Heart left ventricle (tissue), 16 donors: ENCODE results near the gene RNF167. TPM values are rescaled to one million over a fixed set of nuclear protein-coding genes. Genes with fewer than 3 reads are reported as not detected.
"Not testable (repeated sequence)": the region's sequence is repeated elsewhere in the genome, so short reads cannot be mapped to it uniquely, and the experiment has no call there.

ENCODE experiments used
- ATAC-seq, 4 donors: fragments of 200-7000 bp; cut with Tn5 transposase; one replicate each; pipeline ENCODE4 v1.9.1; 2020 to 2022; ENCODE audit warnings: moderate library complexity in 4 of 4, mild to moderate bottlenecking in 3 of 4, moderate number of reproducible peaks in 1 of 4
- DNase-seq, 5 donors: peaks; one replicate each; pipeline ENCODE4 v3.0.0-alpha.2; 2020
- H3K27ac ChIP-seq, 12 donors: fragments of 200-600 bp; sonication (generic) in 4 of 12; one replicate each; pipeline versions ENCODE4 v1.5.0 to v1.8.0; 2016 to 2022; ENCODE audit warnings: mild to moderate bottlenecking in 2 of 12
- H3K27me3 ChIP-seq, 9 donors: fragments of 200-600 bp; sonication (generic) in 2 of 9; one replicate each; pipeline versions ENCODE4 v1.5.1 to v1.8.0; 2016 to 2022; ENCODE audit warnings: mild to moderate bottlenecking in 3 of 9
- H3K36me3 ChIP-seq, 9 donors: fragments of 200-600 bp; sonication (generic) in 2 of 9; one replicate each; pipeline versions ENCODE4 v1.5.0 to v1.8.0; 2018 to 2022; ENCODE audit warnings: mild to moderate bottlenecking in 2 of 9
- H3K4me1 ChIP-seq, 12 donors: fragments of 200-600 bp; sonication (generic) in 4 of 12; one replicate each; pipeline versions ENCODE4 v1.5.0 to v1.8.0; 2016 to 2022; ENCODE audit warnings: mild to moderate bottlenecking in 3 of 12
- H3K4me3 ChIP-seq, 12 donors: fragments of 200-600 bp; sonication (generic) in 4 of 12; one replicate each; pipeline versions ENCODE4 v1.5.0 to v1.8.0; 2017 to 2022; ENCODE audit warnings: mild to moderate bottlenecking in 9 of 12, moderate library complexity in 4 of 12
- H3K9me3 ChIP-seq, 12 donors: fragments of 200-600 bp; sonication (generic) in 4 of 12; one replicate each; pipeline versions ENCODE4 v1.5.0 to v1.8.0; 2016 to 2022; ENCODE audit warnings: mild to moderate bottlenecking in 1 of 12
- POLR2A ChIP-seq, 2 donors: fragments of 450-650 bp; IDR thresholded peaks; one replicate each; pipeline ENCODE4 v1.6.1; 2017; ENCODE audit warnings: antibody characterized with exemption in 2 of 2, mild to moderate bottlenecking in 2 of 2, moderate library complexity in 2 of 2
- WGBS, 4 donors: extraction: QIAGEN DNeasy Blood & Tissue Kit in 2 of 4; methylation state at CpG; one replicate each; pipeline versions ENCODE4 v1.1.5 to v1.1.7; 2013 to 2018; 5-methylcytosine and 5-hydroxymethylcytosine counted together
- intact Hi-C, 10 donors: fragments of 100-400 bp; cut with DNase I; formaldehyde crosslinking; loops; one replicate each; pipeline versions ENCODE4 v1.11.1 to v1.14.2; 2022
- polyA plus RNA-seq, 2 donors: library from polyadenylated mRNA; stranded (reverse); fragments of 200-250 nt; gene quantifications; one replicate each; pipeline ENCODE4 v1.2.3, GENCODE V29; 2013
- total RNA-seq, 9 donors: library from RNA; depleted of rRNA in 2 of 9; stranded (reverse); fragments of >200 nt in 2 of 9; fragmentation: NEBNext Ultra II Directional in 3 of 9; extraction: Animal tissue kit (Norgen Biotek cat#: 25700) in 3 of 9; gene quantifications; one replicate each; pipeline versions ENCODE4 v1.1.0 to v1.2.4, GENCODE V29; 2016 to 2023
- TF ChIP-seq, protein P1 (sequence below), 12 donors: fragments of 200-600 bp; sonication (generic) in 4 of 12; IDR thresholded peaks; one replicate each; pipeline versions ENCODE4 v1.5.0 to v1.8.0; 2018 to 2022; ENCODE audit warnings: antibody characterized with exemption in 12 of 12, mild to moderate bottlenecking in 5 of 12
- donor health status: ischemic (EF 13 %, LVEDD 7.1; RV severe dilation, severe dysfunction).
- donor health status: healthy with polysubstance abuse.
- donor health status: DM: no; HTN: yes; CAD: no.
- donor health status: DM: no; HTN: no; CAD: no.
- donor health status: ischemic (EF 25% LVEDD 6.9; RV normal size, moderate dysfunction).
- donor health status: ischemic (EF 25% LVEDD 5.7; RV mildly dilated, moderate dysfunction).
- donor health status: healthy.
- donor health status: DM: yes; HTN: yes; CAD: no.
- donor health status: ischemic (EF 35%, LVEDD 5.7; RV mildly dilated, moderate dysfunction).
- donor health status: nonischemic (EF 11% LVEDD 7.7; RV severe dilation, severe dysfunction).
- donor health status: DM: yes; HTN: yes; CAD: no.
- donor health status: PGD.
- donor health status: ischemic (EF 29% LVEDD 5.4; RV normal size, mild dysfunction).
- donor health status: nonischemic (EF 23%, LVEDD 6.1; RV moderate dilation, normal function).

Gene RNF167
- total and polyA plus RNA-seq, 11 donors: 50.7 to 152 (median 81.2) TPM

DNA sequence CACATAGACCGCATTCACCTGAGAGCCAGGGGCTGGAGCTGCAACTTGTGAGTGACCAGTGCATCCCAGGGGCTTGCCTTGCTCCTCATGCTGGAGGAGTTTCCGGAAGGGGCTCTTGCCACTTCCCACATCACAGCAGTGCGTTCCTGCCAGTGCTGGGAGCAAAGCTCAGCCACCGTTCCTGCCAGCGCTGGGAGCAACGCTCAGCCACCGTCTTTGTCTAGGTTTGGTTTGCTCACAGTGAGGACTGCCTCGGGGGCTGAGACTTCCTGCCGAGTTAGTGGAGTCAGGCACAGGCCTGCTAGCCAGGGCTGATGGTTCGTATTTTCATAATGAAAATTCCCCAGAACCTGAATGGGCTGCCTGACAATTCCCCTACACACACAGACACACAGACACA is 31.8 kb upstream of the RNF167 start:
- H3K36me3 ChIP-seq: no peaks in the 10 kb centered on the region
- DNase-seq (no peak), ATAC-seq (peak in 2 of 4 donors; percentile 41 to 48)
- H3K27me3 ChIP-seq: no peaks in the 10 kb centered on the region
- no peak overlapping the region for H3K4me3 ChIP-seq
- intact Hi-C loops: loop anchor here in 9 of 10 donors (2.0 to 10.0 kb wide), 7 partner anchors 34 to 156 kb away; partner anchors contain the start of genes CAMTA2 (in 6 of the 9), RNF167 (in 1 of the 9), SLC25A11 (in 1 of the 9) and SPAG7 (in 1 of the 9)
- no peaks in the 10 kb centered on the region for H3K9me3 ChIP-seq
- 50 to 59% (median 53%) methylated on average over 5 to 10 of the region's 10 CpGs for WGBS, 4 donors
- H3K4me1 ChIP-seq: peaks cover 0 to 20% (median 10%) of the 10 kb centered on the region in 12 donors
- H3K27ac ChIP-seq: peak overlapping the region in 9 of 12 donors; percentile 1 to 75 (median 60)
- no peak for TF ChIP-seq POLR2A (IDR thresholded peaks at IDR 0.05)
- TF ChIP-seq, protein P1, sequence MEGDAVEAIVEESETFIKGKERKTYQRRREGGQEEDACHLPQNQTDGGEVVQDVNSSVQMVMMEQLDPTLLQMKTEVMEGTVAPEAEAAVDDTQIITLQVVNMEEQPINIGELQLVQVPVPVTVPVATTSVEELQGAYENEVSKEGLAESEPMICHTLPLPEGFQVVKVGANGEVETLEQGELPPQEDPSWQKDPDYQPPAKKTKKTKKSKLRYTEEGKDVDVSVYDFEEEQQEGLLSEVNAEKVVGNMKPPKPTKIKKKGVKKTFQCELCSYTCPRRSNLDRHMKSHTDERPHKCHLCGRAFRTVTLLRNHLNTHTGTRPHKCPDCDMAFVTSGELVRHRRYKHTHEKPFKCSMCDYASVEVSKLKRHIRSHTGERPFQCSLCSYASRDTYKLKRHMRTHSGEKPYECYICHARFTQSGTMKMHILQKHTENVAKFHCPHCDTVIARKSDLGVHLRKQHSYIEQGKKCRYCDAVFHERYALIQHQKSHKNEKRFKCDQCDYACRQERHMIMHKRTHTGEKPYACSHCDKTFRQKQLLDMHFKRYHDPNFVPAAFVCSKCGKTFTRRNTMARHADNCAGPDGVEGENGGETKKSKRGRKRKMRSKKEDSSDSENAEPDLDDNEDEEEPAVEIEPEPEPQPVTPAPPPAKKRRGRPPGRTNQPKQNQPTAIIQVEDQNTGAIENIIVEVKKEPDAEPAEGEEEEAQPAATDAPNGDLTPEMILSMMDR (IDR thresholded peaks at IDR 0.05): no peak

DNA sequence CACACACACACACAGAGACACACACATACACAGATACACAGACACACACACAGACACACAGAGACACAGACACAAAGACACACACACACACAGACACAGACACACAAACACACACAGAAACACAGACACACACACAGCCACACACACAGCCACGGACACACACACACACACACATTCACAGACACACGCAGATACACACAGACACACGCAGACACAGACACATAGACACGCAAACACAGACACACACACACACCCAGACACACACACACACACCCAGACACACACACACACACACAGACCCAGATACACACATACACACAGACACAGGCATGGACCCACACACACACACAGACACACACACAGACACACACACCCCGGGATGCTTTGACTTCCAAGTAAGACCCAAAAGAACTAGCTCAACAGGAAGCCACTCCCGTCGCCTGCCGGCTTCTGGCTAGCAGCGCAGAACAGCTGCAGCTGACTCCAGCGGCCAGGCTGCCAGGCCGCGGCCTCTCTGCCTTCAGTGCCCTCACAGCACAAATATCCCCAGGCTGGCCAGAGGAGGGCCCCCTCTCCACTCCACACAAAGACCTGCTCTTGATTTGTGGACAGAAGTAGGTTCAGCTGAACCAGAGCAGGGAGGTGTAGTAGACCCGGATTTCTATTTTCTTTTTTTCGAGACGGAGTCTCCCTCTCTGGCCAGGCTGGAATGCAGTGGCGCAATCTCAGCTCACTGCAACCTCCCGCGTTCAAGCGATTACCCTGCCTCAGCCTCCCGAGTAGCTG is 31.2 kb upstream of the RNF167 start:
- peaks cover 0 to 17% (median 9%) of the 10 kb centered on the region in 12 donors for H3K4me1 ChIP-seq
- no peaks in the 10 kb centered on the region for H3K27me3 ChIP-seq
- ATAC-seq: peak; percentile 95 to 99 (median 98)
- DNase-seq: peak; percentile 90 to 95 (median 93)
- no peaks in the 10 kb centered on the region for H3K9me3 ChIP-seq
- no peaks in the 10 kb centered on the region for H3K36me3 ChIP-seq
- peak overlapping the region in 2 of 12 donors; percentile 6 to 30 for H3K4me3 ChIP-seq
- H3K27ac ChIP-seq: peak overlapping the region; percentile 7 to 75 (median 54)
- no peak for TF ChIP-seq POLR2A (IDR thresholded peaks at IDR 0.05)
- TF ChIP-seq, protein P1 (IDR thresholded peaks at IDR 0.05): peak; percentile 74 to 95 (median 86)
- 12 to 23% (median 17%) methylated on average over 20 of the region's 20 CpGs for WGBS, 4 donors
- intact Hi-C loops: loop anchor here (1.0 to 10.0 kb wide), 9 partner anchors 33 to 156 kb away; partner anchors contain the start of genes CAMTA2 (in 8 of the 10), RNF167 (in 1 of the 10), SLC25A11 (in 1 of the 10) and SPAG7 (in 1 of the 10)

DNA sequence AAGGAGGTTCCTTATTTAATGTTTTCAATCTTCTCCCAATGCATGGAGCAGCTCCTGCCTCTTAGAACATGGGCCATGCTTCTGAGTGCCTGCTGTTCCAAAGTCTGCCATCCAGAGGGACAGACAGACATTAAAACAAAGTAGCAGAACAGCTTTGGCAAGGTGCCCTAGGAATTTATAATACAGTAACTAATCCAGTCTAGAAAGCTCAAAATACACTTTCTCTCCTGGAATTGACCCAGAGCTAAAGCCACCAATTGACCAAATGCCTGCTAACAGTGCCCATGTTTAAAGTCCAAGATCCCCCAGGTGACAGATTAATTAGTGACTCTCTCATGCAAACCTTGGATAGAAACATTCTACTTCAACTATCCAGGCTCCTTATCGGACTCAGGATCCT is 26.1 kb upstream of the RNF167 start:
- Histone ChIP-seq H3K4me1 (peaks cover 0 to 8% (median 5%) of the 10 kb centered on the region in 12 donors), H3K4me3 (no peak overlapping the region), H3K9me3 (no peaks in the 10 kb centered on the region), H3K27me3 (no peaks in the 10 kb centered on the region), H3K27ac (no peak overlapping the region), H3K36me3 (no peaks in the 10 kb centered on the region)
- DNase-seq (no peak), ATAC-seq (no peak)
- WGBS, 4 donors: 82 to 94% (median 85%) methylated on average over 1 of the region's 1 CpG
- intact Hi-C loops: loop anchor here in 1 of 10 donors (5.0 kb wide), 1 partner anchor 73 kb away; the partner anchor contains the start of gene CAMTA2
- TF ChIP-seq, protein P1 (IDR thresholded peaks at IDR 0.05): no peak
- TF ChIP-seq POLR2A (IDR thresholded peaks at IDR 0.05): no peak

DNA sequence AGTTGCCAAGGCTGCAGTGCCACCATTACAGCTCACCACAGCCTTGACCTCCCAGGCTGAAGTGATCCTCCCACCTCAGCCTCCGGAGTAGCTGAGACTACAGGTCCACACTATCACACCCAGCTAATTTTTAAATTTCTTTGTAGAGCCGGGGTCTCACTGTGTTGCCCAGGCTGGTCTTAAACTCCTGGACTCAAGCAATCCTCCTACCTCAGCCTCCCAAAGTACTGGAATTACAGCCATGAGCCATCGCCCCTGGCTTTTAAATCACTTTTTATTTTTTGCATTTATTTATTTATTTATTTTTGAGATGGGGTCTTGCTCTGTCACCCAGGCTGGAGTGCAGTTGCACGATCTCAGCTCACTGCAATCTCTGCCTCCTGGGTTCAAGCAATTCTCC is 25.5 kb upstream of the RNF167 start:
- 93 to 97% (median 96%) methylated on average over 4 of the region's 4 CpGs for WGBS, 4 donors
- not testable (repeated sequence) for H3K9me3 ChIP-seq, H3K36me3 ChIP-seq, H3K4me3 ChIP-seq, ATAC-seq, H3K27me3 ChIP-seq, H3K27ac ChIP-seq, H3K4me1 ChIP-seq, DNase-seq
- intact Hi-C loops: loop anchor here in 1 of 10 donors (5.0 kb wide), 1 partner anchor 73 kb away; the partner anchor contains the start of gene CAMTA2
